HepG2 (cell line): Measurements from ENCODE around the gene LTK. TPM values are rescaled to one million over a fixed set of nuclear protein-coding genes. Genes with fewer than 3 reads are reported as not detected.

ENCODE experiments used
- BRD4 ChIP-seq: sonication (generic); formaldehyde crosslinking; IDR thresholded peaks from 2 replicates; pipeline ENCODE4 v1.4.0; 2020; ENCODE audit warnings: missing genetic modification reagents
- CEBPG ChIP-seq: IDR thresholded peaks from 2 replicates; pipeline ENCODE4 v1.6.1; 2016
- EZH2 ChIP-seq: conservative IDR thresholded peaks from 2 replicates; pipeline ENCODE4 v1.6.1; 2012; ENCODE audit warnings: mild to moderate bottlenecking, low read depth, low read length, moderate library complexity
- JUND ChIP-seq: sonication (generic); formaldehyde crosslinking; IDR thresholded peaks from 2 replicates; pipeline ENCODE4 v1.8.0; 2022; ENCODE audit warnings: mild to moderate bottlenecking, missing genetic modification reagents
- MAF1 ChIP-seq: sonication (generic); formaldehyde crosslinking; IDR thresholded peaks from 2 replicates; pipeline ENCODE4 v1.5.0; 2020; ENCODE audit warnings: missing genetic modification reagents, borderline replicate concordance
- POLR2G ChIP-seq: fragments of 200-400 bp; formaldehyde crosslinking; IDR thresholded peaks from 2 replicates; pipeline ENCODE4 v1.6.1; 2018; ENCODE audit warnings: mild to moderate bottlenecking, low read depth, low read length, moderate library complexity
- RNF219 ChIP-seq: sonication (generic); formaldehyde crosslinking; IDR thresholded peaks from 2 replicates; pipeline ENCODE4 v1.5.0; 2020; ENCODE audit warnings: mild to moderate bottlenecking, missing genetic modification reagents
- RORA ChIP-seq: sonication (generic); formaldehyde crosslinking; IDR thresholded peaks from 2 replicates; pipeline ENCODE4 v1.5.0; 2020; ENCODE audit warnings: mild to moderate bottlenecking, missing genetic modification reagents, moderate library complexity
- SPEN ChIP-seq: sonication (generic); formaldehyde crosslinking; IDR thresholded peaks from 2 replicates; pipeline ENCODE4 v1.5.1; 2020; ENCODE audit warnings: low read depth, mild to moderate bottlenecking, missing genetic modification reagents
- STAG1 ChIP-seq: sonication (generic); formaldehyde crosslinking; IDR thresholded peaks from 2 replicates; pipeline ENCODE4 v1.4.0; 2020; ENCODE audit warnings: missing genetic modification reagents
- TBX2 ChIP-seq: sonication (generic); formaldehyde crosslinking; IDR thresholded peaks from 2 replicates; pipeline ENCODE4 v1.5.0; 2020; ENCODE audit warnings: missing genetic modification reagents, mild to moderate bottlenecking, borderline replicate concordance
- ZC3H13 ChIP-seq: sonication (generic); formaldehyde crosslinking; IDR thresholded peaks from 2 replicates; pipeline ENCODE4 v1.8.1; 2023; ENCODE audit warnings: mild to moderate bottlenecking, missing genetic modification reagents, moderate library complexity
- ZKSCAN1 ChIP-seq: fragments of 150-350 bp; IDR thresholded peaks from 2 replicates; pipeline ENCODE4 v1.6.1; 2014; ENCODE audit warnings: low read length
- ZNF230 ChIP-seq: sonication (generic); formaldehyde crosslinking; IDR thresholded peaks from 2 replicates; pipeline ENCODE4 v1.4.0; 2020; ENCODE audit warnings: mild to moderate bottlenecking, missing genetic modification reagents
- ZNF235 ChIP-seq: sonication (generic); formaldehyde crosslinking; IDR thresholded peaks from 2 replicates; pipeline ENCODE4 v1.8.1; 2023; ENCODE audit warnings: mild to moderate bottlenecking, missing genetic modification reagents, borderline replicate concordance
- ZNF318 ChIP-seq: sonication (generic); formaldehyde crosslinking; IDR thresholded peaks from 2 replicates; pipeline ENCODE4 v1.4.0; 2020; ENCODE audit warnings: mild to moderate bottlenecking, missing genetic modification reagents
- ZNF333 ChIP-seq: sonication (generic); formaldehyde crosslinking; IDR thresholded peaks from 2 replicates; pipeline ENCODE4 v1.4.0; 2020; ENCODE audit warnings: mild to moderate bottlenecking, missing genetic modification reagents, borderline replicate concordance
- ZNF484 ChIP-seq: sonication (generic); formaldehyde crosslinking; IDR thresholded peaks from 2 replicates; pipeline ENCODE4 v1.5.1; 2020; ENCODE audit warnings: mild to moderate bottlenecking, low read depth, missing genetic modification reagents, borderline replicate concordance
- ZNF547 ChIP-seq: sonication (generic); formaldehyde crosslinking; IDR thresholded peaks from 2 replicates; pipeline ENCODE4 v1.5.1; 2020; ENCODE audit warnings: mild to moderate bottlenecking, missing genetic modification reagents
- ZNF558 ChIP-seq: sonication (generic); formaldehyde crosslinking; IDR thresholded peaks from 2 replicates; pipeline ENCODE4 v1.9.0; 2022; ENCODE audit warnings: mild to moderate bottlenecking, missing genetic modification reagents, borderline replicate concordance
- ZNF737 ChIP-seq: sonication (generic); formaldehyde crosslinking; IDR thresholded peaks from 2 replicates; pipeline ENCODE4 v1.5.0; 2020; ENCODE audit warnings: missing genetic modification reagents, mild to moderate bottlenecking, borderline replicate concordance
- polyA plus RNA-seq, 8 experiments: library from polyadenylated mRNA; depleted of rRNA in 3 of 8; stranded (reverse) in 7 of 8; unstranded in 1 of 8; fragments of >200 nt; fragmentation: Illumina TruSeq in 4 of 8; extraction: Trizol in 4 of 8; gene quantifications; 2 replicates each; pipeline versions ENCODE4 v1.2.1 to v1.2.3, GENCODE V29; 2011 to 2016; ENCODE audit warnings: low read depth in 4 of 8, missing spikeins in 1 of 8, mixed read lengths in 1 of 8; ENCODE audit not compliant: insufficient read depth in 1 of 8
- total RNA-seq, 5 experiments: library from RNA; depleted of rRNA; stranded (reverse); fragments of >200 nt; fragmentation: Illumina TruSeq; extraction: Trizol; gene quantifications; 2 replicates each; pipeline ENCODE4 v1.2.3, GENCODE V29; 2016; ENCODE audit warnings: low read depth in 1 of 5

LTK gene
- total and polyA plus RNA-seq, 2 of the 13 experiments (the other 11 are each of a cell fraction or from before 2014, with no cell fraction given) = 0.01 TPM; not detected in 1

DNA sequence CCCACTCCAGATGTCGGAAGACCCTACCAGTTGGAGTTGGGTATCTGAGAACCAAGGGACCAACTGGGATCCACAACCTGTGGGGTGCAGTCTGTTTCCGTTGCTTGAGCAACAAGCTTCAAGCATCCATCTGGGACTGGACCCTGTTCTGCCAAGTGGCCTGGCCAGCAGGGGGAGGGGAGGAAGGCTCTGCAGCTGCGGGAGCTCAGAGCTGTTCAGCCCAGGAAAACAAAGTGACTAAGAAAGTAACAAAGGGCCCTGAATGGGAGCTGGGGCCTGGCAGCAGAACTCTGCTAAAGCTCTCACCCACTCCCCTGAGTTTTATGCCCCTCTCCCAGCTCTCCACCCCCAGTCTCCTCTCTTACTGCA, 48.1 kb upstream of the LTK start (continued):
- TF ChIP-seq ZNF235 (CRISPR knock-in tag) (no peak), TBX2 (CRISPR knock-in tag) (no peak), ZNF318 (CRISPR knock-in tag) (no peak), RNF219 (CRISPR knock-in tag) (no peak), ZNF230 (no peak), ZNF484 (no peak), ZNF333 (CRISPR knock-in tag) (no peak), ZKSCAN1 (no peak), ZNF547 (CRISPR knock-in tag) (no peak), MAF1 (CRISPR knock-in tag) (no peak), BRD4 (CRISPR knock-in tag) (no peak), ZNF558 (CRISPR knock-in tag) (no peak), EZH2 (no peak), JUND (CRISPR knock-in tag) (no peak), RORA (no peak), CEBPG (CRISPR knock-in tag) (no peak), ZC3H13 (CRISPR knock-in tag) (no peak), ZNF737 (CRISPR knock-in tag) (no peak), SPEN (CRISPR knock-in tag) (no peak), STAG1 (CRISPR knock-in tag) (peak; percentile 46; the same call in 1 of the 2 replicates), POLR2G (no peak)
